Breast epithelium (tissue), 4 donors: ENCODE results near the gene TMIE. TPM values are rescaled to one million over a fixed set of nuclear protein-coding genes. Genes with fewer than 3 reads are reported as not detected.
A peak's percentile ranks its signal among the peaks of the same experiment; 100 is the strongest.

Source experiments
- DNase-seq, 2 donors: peaks; one replicate each; pipeline ENCODE4 v3.0.0-alpha.2; 2019; ENCODE audit warnings: low spot score in 2 of 2
- H3K27ac ChIP-seq, 2 donors: fragments of 200-600 bp; sonication (generic) in 1 of 2; one replicate each; pipeline ENCODE4 v1.5.1; 2016 to 2019; ENCODE audit warnings: mild to moderate bottlenecking in 1 of 2
- H3K27me3 ChIP-seq, 2 donors: fragments of 200-600 bp; sonication (generic) in 1 of 2; one replicate each; pipeline versions ENCODE4 v1.5.1 to v1.6.0; 2017 to 2019; ENCODE audit warnings: control low read depth in 1 of 2, mild to moderate bottlenecking in 1 of 2
- H3K36me3 ChIP-seq: fragments of 200-600 bp; one replicate; pipeline ENCODE4 v1.5.1; 2019
- H3K4me1 ChIP-seq, 2 donors: fragments of 200-600 bp; sonication (generic); one replicate each; pipeline ENCODE4 v1.5.1; 2016 to 2019; ENCODE audit warnings: control low read depth in 1 of 2
- H3K4me3 ChIP-seq, 3 donors: fragments of 200-600 bp; sonication (generic); 1 replicate in 2 of 3; 2 replicates in 1 of 3; pipeline ENCODE4 v1.5.1; 2016 to 2019; ENCODE audit warnings: mild to moderate bottlenecking in 3 of 3, moderate library complexity in 2 of 3
- H3K9me3 ChIP-seq, 2 donors: fragments of 200-600 bp; sonication (generic) in 1 of 2; one replicate each; pipeline ENCODE4 v1.5.1; 2016 to 2019; ENCODE audit warnings: control low read depth in 1 of 2
- CTCF ChIP-seq, 3 donors: fragments of 450-650 bp; IDR thresholded peaks; one replicate each; pipeline ENCODE4 v1.5.1; 2016 to 2017; ENCODE audit warnings: antibody characterized with exemption in 3 of 3, mild to moderate bottlenecking in 3 of 3, moderate library complexity in 3 of 3
- POLR2A ChIP-seq: fragments of 450-650 bp; IDR thresholded peaks from one replicate; pipeline ENCODE4 v1.6.1; 2016; ENCODE audit warnings: antibody characterized with exemption, mild to moderate bottlenecking, moderate library complexity
- POLR2AphosphoS5 ChIP-seq, 3 donors: sonication (generic); formaldehyde crosslinking; IDR thresholded peaks; one replicate each; pipeline ENCODE4 v1.6.1; 2017; ENCODE audit warnings: antibody characterized with exemption in 3 of 3
- intact Hi-C: fragments of 100-400 bp; cut with DNase I; formaldehyde crosslinking; loops from one replicate; pipeline ENCODE4 v1.15.1; 2023; ENCODE audit warnings: low total_unique reads
- total RNA-seq, 3 donors: library from RNA; depleted of rRNA; stranded (reverse); fragments of >200 nt; gene quantifications; one replicate each; pipeline ENCODE4 v1.1.0, GENCODE V29; 2016

TMIE gene
- total RNA-seq, 3 donors from 2014 or later, result not detected

DNA sequence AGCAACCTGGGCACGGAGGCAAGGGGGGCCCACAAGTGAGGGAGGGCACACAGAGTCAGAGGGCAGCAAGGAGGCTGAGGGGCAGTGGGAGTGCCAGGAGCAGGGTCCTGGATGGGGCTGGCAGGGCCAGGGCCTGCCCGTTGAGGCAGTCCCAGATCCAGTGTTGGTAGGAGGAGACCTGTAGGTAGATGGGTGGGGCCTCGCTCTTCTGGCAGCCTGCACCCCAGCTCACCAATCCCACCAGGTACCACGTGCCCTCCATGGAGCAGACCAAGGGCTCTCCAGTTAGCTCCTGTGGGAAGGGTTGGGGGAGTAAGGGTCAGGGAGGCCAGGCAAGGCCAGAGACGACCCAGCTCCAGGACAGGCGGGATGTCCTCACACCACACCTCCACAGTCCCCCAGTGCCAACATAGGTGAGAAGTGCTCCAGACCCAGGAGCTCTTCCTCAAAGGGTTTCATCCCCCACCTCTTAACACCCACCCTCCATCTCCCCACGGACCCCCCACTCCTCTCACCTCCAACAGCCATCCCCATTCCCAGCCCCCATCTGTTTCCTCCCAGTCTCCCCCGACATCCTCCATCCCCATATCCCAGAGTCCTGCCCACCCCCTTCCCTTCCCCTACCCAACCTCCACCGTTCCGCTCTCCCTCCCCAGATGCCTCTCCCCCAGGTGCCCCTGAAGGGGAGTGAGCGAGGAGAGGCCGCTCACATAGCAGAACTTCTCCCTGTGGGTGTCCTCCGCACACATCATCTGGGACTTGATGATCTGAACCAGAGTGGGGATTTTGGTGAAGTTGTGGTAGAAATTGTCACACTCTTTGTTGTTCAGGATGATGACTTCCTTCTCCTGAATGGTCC, 11.2 kb downstream of the TMIE start:
- no peaks in the 10 kb centered on the region for H3K27me3 ChIP-seq
- intact Hi-C loops, result no loop called here
- no peak overlapping the region for H3K4me3 ChIP-seq
- H3K36me3 ChIP-seq, result no peaks in the 10 kb centered on the region
- H3K4me1 ChIP-seq, result no peaks in the 10 kb centered on the region
- DNase-seq, result no peak
- no peaks in the 10 kb centered on the region for H3K9me3 ChIP-seq
- TF ChIP-seq CTCF (IDR thresholded peaks at IDR 0.05) (no peak), POLR2AphosphoS5 (IDR thresholded peaks at IDR 0.05) (no peak), POLR2A (no peak)
- no peak overlapping the region for H3K27ac ChIP-seq

DNA sequence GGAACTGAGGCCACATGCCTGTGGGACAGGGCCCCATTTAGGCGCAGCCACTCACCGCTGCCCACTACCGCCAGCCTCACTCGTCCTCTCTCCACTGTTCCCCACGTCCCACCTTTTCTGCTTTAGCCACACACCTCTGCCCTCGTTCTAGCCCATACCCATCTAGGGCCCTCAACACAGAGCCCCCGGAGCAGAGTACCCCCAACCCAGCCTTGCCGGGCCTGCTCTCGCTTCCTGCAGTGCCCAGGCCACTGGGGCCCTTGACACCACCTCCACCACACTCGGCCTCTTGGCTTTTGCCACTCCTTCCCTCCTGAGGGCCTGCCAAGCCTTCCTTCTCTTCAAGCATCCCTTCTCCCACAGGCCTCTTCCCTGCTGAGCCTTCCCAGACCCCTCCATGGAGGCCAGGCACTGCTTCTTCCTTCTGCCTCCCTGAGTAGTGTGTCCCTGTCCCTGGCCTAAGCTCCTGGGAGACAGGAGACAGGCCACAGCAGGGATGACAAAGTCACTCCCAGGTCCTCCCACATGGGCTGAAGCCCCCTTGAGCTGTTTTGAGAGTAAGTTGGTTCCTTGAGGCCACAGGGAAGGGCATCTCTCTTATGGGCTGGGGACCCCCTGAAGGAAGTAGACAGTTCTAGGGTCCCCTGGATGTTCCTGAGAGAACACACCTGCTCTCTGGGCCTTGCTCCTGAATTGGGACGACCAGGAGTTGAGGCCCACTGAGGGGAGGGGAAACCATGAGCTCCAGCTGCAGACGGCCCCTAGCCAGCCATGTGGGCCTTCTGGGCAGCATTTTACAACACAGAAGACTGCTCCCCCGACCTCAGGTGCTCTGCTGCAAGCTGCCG, 12.1 kb downstream of the TMIE start:
- Histone ChIP-seq H3K36me3 (no peaks in the 10 kb centered on the region), H3K9me3 (no peaks in the 10 kb centered on the region), H3K4me3 (no peak overlapping the region), H3K4me1 (no peaks in the 10 kb centered on the region), H3K27me3 (peaks cover 0 to 5% of the 10 kb centered on the region in 2 donors), H3K27ac (no peak overlapping the region)
- intact Hi-C loops, result no loop called here
- no peak for TF ChIP-seq POLR2AphosphoS5 (IDR thresholded peaks at IDR 0.05)
- no peak for TF ChIP-seq POLR2A
- TF ChIP-seq CTCF (IDR thresholded peaks at IDR 0.05), result no peak
- DNase-seq, result peak in 1 of 2 donors; percentile 47

DNA sequence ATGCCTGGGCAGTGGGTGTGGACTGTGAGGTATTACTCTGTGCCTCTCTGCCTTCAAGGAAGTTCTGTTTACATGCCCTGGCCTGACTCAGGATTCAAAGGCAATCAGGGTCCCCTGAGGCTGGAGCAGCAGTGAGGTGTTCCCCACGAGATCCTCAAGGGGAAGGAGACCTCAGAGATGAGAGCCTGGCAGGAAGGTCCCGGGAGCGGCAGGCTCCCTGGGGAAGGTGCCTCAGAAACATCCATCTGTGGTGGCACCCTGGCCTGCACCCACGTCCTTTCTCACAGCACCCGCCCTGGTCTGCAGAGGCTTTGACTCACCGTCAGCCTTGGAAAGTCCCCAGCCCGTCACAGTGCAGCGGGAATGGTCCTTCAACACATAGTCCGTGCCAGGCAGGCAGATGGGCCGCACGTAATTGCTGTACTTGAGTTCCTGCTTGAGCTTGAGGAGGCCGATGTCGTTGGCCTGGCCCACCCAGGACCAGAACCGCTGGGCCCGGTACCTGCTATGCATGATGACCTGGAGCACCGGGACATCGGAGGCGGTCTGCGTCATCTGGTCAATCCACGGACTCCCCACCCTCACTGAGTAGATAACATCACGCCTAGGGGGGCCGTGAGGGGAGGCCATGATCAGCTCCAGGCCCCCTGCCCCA, 12.8 kb downstream of the TMIE start:
- no peak overlapping the region for H3K4me3 ChIP-seq
- no peak for TF ChIP-seq CTCF (IDR thresholded peaks at IDR 0.05)
- no peak for TF ChIP-seq POLR2A
- no peak for TF ChIP-seq POLR2AphosphoS5 (IDR thresholded peaks at IDR 0.05)
- H3K27me3 ChIP-seq, result peaks cover 0 to 5% of the 10 kb centered on the region in 2 donors
- DNase-seq, result peak in 1 of 2 donors; percentile 45
- no peaks in the 10 kb centered on the region for H3K36me3 ChIP-seq
- H3K4me1 ChIP-seq, result no peaks in the 10 kb centered on the region
- H3K27ac ChIP-seq, result no peak overlapping the region
- H3K9me3 ChIP-seq, result no peaks in the 10 kb centered on the region
- intact Hi-C loops, result no loop called here

DNA sequence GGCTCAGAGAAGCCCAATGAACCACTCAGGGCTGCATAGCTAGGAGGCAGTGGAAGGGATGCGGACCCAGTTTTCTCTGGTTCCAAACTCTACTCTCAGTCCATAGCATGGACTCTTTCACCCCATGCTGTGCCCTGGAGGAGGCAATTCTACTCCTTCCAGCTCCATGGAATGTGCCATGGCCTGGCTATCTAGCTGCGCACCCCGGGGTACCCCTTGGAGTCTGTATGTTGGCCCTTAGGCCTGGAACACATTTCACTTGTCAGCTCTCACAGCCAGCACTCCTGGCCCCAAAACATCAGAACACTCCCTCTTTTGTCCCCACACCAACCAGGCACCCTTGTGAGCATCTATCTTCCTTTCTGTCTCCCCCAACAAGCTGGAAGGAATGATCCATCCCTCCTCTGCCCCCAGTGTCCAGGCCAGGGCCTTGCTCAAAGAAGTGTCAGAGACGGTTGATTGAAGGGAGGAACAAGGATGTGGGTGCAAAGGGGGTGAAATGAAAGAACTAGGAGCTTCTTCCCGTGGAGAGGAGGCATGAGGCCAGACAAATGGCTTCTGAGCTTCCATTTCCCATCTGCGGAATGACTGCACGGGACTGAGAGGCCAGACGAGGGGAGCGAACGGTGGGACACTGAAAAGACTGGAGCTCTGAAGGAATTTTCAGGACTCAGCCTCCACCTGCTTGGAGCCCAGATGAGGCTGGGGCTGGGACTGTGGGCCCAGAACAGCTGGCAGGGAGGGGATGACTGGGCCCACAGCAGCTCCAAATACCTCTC, 13.7 kb downstream of the TMIE start:
- intact Hi-C loops, result no loop called here
- DNase-seq, result peak in 1 of 2 donors; percentile 7

More for the DNA sequence above, 13.7 kb downstream of the TMIE start:
- no peaks in the 10 kb centered on the region for H3K4me1 ChIP-seq
- no peaks in the 10 kb centered on the region for H3K36me3 ChIP-seq
- no peak overlapping the region for H3K27ac ChIP-seq
- no peaks in the 10 kb centered on the region for H3K9me3 ChIP-seq
- H3K4me3 ChIP-seq, result no peak overlapping the region
- TF ChIP-seq POLR2A (no peak), CTCF (IDR thresholded peaks at IDR 0.05) (no peak), POLR2AphosphoS5 (IDR thresholded peaks at IDR 0.05) (no peak)
- peaks cover 0 to 5% of the 10 kb centered on the region in 2 donors for H3K27me3 ChIP-seq
